Measurements from ENCODE around the gene THRA.
"Not testable (repeated sequence)": the region's sequence is repeated elsewhere in the genome, so short reads cannot be mapped to it uniquely, and the experiment has no call there.

Gene THRA

DNA sequence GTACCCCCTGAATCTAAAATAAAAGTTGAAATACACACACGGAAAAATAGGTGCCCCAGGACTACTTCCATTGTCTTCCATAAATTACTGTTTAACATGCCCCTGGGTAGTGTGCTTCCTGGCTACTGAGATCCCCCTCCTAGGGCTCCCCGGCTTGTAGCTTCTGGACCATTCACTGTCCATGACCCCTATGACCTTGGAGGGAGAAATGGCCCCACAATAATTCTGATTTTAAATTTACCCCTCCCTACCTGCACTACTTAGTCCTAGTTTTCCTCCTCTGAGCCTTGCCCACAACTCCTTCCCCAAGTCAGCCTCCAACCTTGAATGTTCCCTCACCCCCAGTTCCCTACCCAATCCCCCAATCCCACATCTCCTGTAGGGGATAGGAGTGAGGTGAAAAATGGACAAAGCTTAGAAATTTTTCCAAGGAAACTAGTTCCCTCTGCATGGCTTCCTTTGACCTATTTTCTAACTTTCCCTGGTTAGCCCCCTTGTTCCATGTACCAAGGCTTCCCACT, 49.5 kb downstream of the THRA start:
- no peak for DNase-seq (ENCODE audit: extremely low read depth in 1 of 2, low read depth in 1 of 2)

DNA sequence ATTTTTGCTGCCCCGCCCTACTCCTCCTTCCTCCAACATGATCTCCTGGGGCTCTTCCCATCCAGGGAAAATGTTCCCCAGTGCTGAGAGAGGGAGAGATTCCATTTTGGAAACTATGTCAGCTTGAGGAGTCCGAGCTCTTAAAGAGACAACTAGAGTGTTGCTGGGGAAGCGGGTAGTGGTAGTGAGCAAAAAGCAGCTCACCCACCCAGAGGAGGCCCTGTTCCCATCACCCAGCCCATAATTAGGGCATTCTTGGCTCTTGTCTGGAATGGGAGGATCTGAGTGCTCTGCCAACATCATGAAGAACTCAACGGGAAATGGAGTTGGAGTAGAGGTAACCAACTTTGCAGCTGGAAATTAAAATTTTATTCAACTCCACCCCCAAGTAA, 49.9 kb downstream of the THRA start:
- no peak for DNase-seq (ENCODE audit: extremely low read depth in 1 of 2, low read depth in 1 of 2)

DNA sequence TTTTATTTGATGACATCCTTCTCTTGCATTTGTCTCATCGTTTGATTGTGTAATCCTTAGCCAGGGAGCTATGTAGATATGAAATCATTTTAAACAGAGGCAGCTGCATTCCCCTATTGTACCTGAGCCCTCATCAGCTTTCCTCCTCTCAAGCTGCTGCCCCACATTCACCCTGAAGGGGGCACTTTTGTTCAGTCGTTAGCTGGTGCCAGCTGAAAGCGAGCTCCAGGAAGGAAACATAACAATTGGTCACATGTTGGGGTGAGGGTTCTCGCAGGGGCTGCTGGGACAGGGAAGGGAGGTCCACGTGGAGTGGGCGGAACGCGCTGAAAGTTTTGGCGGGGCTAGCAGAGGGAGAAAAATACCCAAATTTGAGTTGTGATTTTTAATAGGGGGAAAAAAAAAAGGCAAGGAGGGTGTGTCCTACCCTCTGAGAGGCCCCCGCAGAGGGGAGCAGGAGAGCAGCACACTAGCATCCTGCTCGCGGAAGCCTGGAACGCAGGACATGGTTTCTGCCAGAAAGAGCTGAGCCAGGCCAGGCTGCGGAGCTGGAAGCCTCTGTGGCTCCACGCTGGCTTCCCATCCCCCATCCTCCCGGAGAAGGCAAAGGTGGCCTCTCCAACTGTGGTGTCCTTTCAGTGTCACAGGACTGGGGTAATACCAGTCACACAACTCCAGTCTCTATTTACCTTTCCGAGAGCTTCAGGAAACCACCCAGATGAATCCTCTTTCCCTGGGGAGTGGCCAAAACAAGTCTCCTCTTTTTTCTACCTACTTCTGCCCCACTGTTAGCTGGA, 50.5 kb downstream of the THRA start:
- peak; percentile 77 to 80 for DNase-seq (ENCODE audit: extremely low read depth in 1 of 2, low read depth in 1 of 2)

GRCh38 chr17:40113907-40114245, 51.1 kb downstream of the THRA start:
- no peak for DNase-seq (ENCODE audit: extremely low read depth in 1 of 2, low read depth in 1 of 2)

- DNase-seq (ENCODE audit: extremely low read depth in 1 of 2, low read depth in 1 of 2), result no peak
These were observed 52.3 kb downstream of the THRA start for GRCh38 chr17:40115101-40115436.

DNA sequence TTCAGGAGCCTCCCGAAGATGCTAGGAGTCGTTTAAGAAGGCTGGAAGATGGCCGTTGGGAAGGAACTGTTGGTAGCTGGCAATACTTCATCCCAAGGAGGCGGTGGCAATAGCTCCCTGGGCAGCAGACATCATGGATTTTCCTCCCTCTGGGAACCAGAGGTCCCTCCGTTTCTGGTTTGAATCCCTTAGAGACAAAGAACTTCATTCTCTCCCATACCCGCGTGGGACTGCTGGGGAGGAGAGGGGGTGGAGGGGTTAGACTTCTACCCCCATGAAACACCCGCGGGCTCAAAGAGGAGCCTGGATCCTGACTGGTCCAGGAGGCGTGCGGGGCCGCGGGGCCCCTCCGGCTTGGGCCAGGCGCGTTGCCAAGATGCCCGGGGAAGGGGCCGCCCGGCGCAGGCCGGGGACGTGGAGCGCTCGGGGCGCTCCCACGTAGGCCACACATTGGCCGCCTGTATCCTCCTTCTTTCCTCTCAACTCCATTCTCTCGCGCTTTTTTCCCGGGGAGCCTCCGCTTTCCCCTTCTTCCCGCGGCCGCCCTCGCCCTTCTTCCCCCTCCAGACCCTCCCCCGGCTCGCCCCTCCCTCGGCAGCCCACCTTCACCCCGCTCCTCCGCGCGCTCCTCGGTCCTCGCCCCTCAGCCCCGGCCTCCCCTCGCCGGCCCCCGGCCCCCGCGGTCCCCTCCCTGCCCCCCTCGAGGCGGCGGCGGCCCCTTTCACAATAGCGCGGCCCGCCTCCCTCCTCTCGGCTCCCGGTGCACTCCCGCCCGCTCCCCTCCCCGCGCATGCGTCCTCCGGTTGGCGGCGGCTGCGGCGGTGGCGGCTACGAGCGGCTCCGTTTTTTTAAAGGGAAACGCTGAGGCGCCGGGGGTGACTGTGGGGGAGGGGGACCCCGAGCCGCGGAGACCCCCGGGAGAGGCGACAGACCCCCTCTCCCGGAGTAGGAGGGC, 58.7 kb downstream of the THRA start, which contains the start of gene MSL1:
Gene MSL1, plus strand, starts transcription at position 791 of the 955 bp plus-strand sequence. CDS start 642 bp downstream, outside the sequence.
- DNase-seq (ENCODE audit: extremely low read depth in 1 of 2, low read depth in 1 of 2), result peak; percentile 48 to 80

DNA sequence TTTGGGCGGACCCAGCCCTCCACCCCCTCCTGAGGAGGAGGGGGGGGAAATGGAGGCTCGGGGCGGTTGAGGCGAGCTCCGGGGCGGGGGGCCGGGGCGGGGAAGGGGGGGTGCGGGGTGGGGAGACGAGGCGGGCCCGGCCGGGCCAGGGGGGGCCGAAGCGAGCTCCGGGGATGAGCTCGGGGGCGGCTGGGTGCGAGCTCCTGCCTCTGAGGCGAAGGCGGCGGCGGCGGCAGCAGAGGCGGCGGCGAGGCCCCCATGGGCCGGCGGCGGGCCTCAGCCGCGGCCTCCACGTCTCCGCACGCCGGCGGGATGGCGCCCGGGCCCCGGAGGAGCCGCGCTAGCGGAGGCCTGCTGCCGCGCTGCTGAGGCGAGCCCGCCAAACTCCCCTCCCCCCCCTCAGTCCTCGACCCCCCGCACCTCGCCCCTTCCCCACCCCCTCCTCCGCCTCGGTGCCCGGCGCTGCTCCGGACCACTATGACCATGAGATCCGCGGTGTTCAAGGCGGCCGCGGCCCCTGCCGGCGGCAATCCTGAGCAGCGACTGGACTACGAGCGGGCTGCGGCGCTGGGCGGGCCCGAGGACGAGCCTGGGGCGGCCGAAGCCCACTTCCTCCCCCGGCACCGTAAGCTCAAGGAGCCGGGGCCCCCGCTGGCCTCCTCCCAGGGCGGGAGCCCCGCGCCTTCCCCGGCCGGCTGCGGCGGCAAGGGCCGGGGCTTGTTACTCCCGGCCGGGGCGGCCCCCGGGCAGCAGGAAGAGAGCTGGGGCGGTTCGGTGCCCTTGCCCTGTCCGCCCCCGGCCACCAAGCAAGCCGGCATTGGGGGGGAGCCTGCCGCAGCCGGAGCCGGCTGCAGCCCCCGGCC, 59.6 kb downstream of the THRA start:
- no peak for DNase-seq (ENCODE audit: extremely low read depth in 1 of 2, low read depth in 1 of 2)

DNA sequence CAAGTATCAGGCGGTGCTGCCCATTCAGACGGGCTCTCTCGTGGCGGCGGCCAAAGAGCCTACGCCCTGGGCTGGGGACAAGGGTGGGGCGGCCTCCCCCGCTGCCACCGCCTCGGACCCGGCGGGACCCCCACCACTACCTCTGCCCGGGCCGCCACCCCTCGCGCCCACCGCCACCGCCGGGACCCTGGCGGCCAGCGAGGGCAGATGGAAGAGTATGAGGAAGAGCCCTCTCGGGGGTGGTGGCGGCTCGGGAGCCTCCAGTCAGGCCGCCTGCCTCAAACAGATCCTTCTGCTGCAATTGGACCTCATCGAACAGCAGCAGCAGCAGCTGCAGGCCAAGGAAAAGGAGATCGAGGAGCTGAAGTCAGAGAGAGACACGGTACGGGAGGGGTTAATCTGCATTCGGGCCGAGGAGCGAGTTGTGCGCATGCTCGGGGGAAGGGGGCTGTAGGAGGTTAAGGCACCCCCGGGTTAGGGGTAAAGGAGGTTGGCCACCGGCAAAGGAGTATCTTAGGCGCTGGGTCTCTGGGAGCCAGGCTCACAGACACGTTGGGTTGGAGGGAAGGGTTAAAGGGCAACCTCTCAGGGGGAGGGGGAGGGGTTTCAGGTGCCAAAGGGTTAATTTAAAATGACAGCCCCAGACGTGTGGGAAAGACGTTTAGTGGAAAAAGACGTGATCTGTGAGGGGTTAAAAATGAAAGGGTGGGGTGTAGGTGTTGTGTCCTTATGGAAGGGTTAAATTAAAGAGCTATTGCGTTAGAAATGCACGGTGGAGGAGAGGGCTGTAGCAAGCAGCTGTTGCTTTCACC, 60.4 kb downstream of the THRA start:
- DNase-seq (ENCODE audit: extremely low read depth in 1 of 2, low read depth in 1 of 2), result no peak

GRCh38 chr17:40123811-40124114, 61.0 kb downstream of the THRA start:
- no peak for DNase-seq (ENCODE audit: extremely low read depth in 1 of 2, low read depth in 1 of 2)

DNA sequence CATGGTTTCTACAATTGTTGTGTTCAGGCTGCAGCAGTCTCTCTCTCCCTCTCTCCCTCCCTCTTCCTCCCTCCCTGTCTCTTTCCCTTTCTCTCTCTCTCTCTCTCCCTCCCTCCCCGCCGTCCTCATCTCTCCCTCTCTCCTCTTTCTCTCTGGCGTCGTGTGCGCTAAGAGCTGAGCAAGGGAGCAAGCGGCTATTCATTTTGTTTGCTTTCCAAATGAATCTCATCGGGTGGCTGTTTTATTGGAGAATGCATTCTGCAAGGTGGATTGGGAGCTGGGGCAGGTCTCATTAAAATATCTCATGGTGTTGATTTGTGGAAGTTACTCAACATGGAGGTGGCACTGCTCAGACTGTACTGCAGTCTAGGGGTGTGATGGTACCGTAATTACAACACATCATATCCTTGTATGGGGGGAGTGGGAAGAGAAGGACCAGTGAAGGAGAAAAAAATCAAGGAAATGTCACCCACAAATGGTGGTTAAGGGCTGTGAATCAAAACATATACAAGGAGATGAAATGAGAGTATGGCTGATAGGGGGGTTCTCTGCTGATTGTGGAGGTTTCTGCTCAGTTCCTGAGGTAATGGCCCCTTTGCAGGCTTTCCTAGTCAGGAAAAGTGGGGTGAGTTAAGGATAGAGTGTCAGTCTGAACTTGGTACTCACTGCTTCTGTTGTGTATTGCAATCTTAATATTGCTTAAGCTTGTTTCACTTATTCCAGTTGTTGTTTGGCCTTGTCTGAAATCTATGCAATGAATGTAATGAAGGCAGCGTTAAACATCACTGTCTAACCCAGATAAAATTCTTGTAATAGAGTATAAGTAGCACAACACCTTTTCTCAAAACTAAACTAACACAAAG, 61.7 kb downstream of the THRA start:
- DNase-seq (ENCODE audit: extremely low read depth in 1 of 2, low read depth in 1 of 2), result no peak

DNA sequence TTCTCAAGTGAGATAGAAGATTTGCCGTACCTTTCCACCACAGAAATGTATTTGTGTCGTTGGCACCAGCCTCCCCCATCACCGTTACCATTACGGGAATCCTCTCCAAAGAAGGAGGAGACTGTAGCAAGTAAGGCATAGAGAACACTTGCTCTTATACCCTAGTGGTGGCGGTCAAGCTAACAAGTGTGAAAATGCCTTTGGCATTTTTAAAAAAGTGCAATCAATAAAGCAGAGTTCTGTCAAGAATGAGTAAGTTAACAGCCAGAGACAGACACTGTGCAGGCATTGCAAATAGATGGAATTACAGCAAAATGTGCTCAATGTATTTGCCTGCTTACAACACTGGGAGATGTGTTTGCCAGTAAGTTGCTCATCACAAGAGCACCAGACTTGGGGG, 66.7 kb downstream of the THRA start:
- no peak for DNase-seq (ENCODE audit: extremely low read depth in 1 of 2, low read depth in 1 of 2)

- no peak for DNase-seq (ENCODE audit: extremely low read depth in 1 of 2, low read depth in 1 of 2)
These were observed 67.7 kb downstream of the THRA start for GRCh38 chr17:40130352-40131042.

DNA sequence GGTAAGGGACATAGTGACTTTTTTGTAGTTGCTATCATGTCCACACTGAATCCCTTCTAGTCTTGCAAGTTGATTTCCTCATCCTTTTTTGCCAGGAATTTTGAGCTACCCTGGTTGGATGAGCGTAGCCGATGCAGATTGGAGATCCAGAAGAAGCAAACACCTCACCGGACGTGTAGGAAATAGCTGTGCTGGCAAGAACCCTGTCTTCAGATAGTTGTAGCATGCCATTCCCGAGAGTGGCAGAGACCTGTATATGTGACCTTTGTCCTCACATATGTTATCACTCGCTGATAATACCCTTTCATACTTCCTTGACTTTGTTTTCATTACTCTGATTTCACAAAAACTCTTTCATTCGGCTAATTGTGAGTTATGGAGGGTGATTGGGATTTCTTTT, 71.4 kb downstream of the THRA start:
- no peak for DNase-seq (ENCODE audit: extremely low read depth in 1 of 2, low read depth in 1 of 2)

- no peak for DNase-seq (ENCODE audit: extremely low read depth in 1 of 2, low read depth in 1 of 2)
These were observed 73.1 kb downstream of the THRA start for GRCh38 chr17:40135817-40136216.

DNA sequence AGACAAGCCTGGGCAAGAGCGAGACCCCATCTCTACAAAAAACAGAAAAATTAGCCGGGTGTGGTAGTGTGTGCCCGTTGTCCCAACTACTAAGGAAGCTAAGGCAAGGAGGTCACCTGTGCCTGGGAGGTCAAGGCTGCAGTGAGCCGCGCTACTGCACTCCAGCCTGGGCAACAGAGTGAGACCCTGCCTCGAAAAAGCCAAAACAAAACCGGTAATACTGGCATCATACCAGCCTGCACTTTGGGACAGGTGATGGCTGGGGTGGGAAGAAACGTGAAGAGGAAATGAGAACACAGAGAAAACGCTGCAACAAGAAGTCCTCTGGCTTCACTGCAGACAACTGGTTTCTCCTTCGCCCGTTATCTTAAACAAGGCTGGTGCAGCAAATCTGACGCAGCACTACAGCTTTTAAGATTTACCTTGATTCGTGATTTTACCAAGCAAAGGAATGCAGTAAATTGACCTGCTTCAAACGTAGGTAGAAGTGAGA, 76.8 kb downstream of the THRA start:
- no peak for DNase-seq (ENCODE audit: extremely low read depth in 1 of 2, low read depth in 1 of 2)

DNA sequence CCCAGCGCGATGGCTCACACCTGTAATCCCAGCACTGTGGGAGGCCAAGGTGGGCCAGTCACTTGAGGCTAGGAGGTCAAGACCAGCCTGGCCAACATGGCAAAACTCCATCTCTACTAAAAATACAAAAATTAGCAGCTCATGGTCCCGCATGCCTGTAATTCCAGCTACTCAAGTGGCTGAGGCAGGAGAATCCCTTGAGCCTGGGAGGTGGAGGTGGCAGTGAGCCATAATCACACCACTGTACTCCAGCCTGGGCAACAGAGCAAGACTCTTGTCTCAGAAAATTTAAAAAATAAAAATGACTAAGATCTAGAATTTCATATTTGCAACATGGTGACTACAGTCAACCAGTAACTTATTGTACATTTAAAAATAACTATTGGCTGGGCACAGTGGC, 80.4 kb downstream of the THRA start:
- not testable (repeated sequence) for DNase-seq (ENCODE audit: extremely low read depth in 1 of 2, low read depth in 1 of 2)

Measured in activated CD8-positive, alpha-beta memory T cell treated with anti-CD3 and anti-CD28 coated beads for 1 hour (primary cell).